GM20431 (cell line): ENCODE measurements around the gene NSG2.

Experiments
- in situ Hi-C: fragments of 300-500 bp; cut with MseI, MboI; formaldehyde crosslinking; loops from one replicate; pipeline ENCODE4 v1.15.0; 2020; ENCODE audit warnings: low sequenced_read_pairs; ENCODE audit not compliant: unreplicated experiment

Gene NSG2

GRCh38 chr5:174058433-174059122, 13.1 kb downstream of the NSG2 start:
- in situ Hi-C loops: no loop called here

GRCh38 chr5:174059247-174059646, 13.7 kb downstream of the NSG2 start:
- in situ Hi-C loops: no loop called here

- in situ Hi-C loops: no loop called here
These were observed 17.7 kb downstream of the NSG2 start for GRCh38 chr5:174063082-174063756.

- in situ Hi-C loops: no loop called here
These were observed 18.7 kb downstream of the NSG2 start for GRCh38 chr5:174064171-174064570.

- in situ Hi-C loops: no loop called here
These were observed 20.2 kb downstream of the NSG2 start for GRCh38 chr5:174065528-174066197.

- in situ Hi-C loops: no loop called here
These were observed 22.0 kb downstream of the NSG2 start for GRCh38 chr5:174067499-174067898.

- in situ Hi-C loops: no loop called here
These were observed 26.0 kb downstream of the NSG2 start for GRCh38 chr5:174071484-174071883.

- in situ Hi-C loops: no loop called here
These were observed 27.7 kb downstream of the NSG2 start for GRCh38 chr5:174073122-174073660.

GRCh38 chr5:174074369-174074768, 28.9 kb downstream of the NSG2 start:
- in situ Hi-C loops: no loop called here

- in situ Hi-C loops: no loop called here
These were observed 32.9 kb downstream of the NSG2 start for GRCh38 chr5:174078416-174078815.

- in situ Hi-C loops: no loop called here
These were observed 36.8 kb downstream of the NSG2 start for GRCh38 chr5:174082286-174082685.

- in situ Hi-C loops: no loop called here
These were observed 37.7 kb downstream of the NSG2 start for GRCh38 chr5:174083056-174083827.

GRCh38 chr5:174084691-174085154, 39.2 kb downstream of the NSG2 start:
- in situ Hi-C loops: no loop called here

- in situ Hi-C loops: no loop called here
These were observed 41.2 kb downstream of the NSG2 start for GRCh38 chr5:174086751-174087150.

- in situ Hi-C loops: no loop called here
These were observed 42.3 kb downstream of the NSG2 start for GRCh38 chr5:174087783-174088182.

GRCh38 chr5:174090129-174090528, 44.6 kb downstream of the NSG2 start:
- in situ Hi-C loops: no loop called here

- in situ Hi-C loops: no loop called here
These were observed 47.6 kb downstream of the NSG2 start for GRCh38 chr5:174093123-174093522.

- in situ Hi-C loops: no loop called here
These were observed 49.5 kb downstream of the NSG2 start for GRCh38 chr5:174094857-174095606.

GRCh38 chr5:174096619-174097018, 51.1 kb downstream of the NSG2 start:
- in situ Hi-C loops: no loop called here
